ENCODE results near the gene SDC1.
A peak's percentile ranks its signal among the peaks of the same experiment; 100 is the strongest.

DNA sequence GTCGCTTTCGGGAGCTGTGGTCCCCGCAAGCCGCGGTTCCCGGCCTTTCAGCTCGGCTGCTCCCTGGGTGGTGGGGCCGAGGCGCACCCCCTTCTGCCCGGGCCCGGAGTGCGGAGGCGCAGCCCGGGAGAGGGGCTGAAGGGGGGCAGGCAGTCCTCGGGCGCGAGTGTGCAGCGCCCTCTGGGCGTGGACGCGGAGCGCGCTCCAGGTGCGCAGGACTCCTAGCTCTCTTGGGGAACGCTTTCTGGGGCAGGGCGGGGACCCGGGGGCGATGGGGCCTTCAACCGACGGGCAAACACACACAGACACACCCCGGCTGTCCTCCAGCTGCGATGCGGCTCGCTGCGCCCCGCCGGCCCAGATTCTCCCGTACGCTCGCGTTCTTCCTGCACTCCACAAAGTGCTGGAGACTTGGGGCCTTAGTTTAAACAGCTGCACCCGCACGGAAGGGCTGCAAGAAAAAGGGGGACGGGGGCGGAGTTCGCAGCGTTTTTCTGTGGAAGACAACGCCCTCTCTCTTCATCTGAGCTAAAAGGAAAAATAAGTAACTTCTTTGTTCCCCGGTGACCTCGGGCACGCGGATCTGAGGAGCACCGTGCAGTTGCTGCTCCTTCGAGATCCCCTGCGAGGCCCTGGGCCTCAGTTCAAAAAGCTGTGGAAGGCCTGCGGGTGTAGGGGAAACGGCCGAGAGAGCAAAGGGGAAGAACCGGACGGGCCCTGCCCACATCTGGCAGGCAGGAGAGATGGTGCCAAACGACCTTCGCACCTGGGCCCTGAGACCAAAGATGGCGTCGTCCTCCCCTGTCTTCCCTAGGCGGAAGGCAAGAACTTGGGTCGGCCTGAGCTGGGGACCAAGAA, 593 bp upstream of the SDC1 start:
- TF ChIP-seq, protein P1, sequence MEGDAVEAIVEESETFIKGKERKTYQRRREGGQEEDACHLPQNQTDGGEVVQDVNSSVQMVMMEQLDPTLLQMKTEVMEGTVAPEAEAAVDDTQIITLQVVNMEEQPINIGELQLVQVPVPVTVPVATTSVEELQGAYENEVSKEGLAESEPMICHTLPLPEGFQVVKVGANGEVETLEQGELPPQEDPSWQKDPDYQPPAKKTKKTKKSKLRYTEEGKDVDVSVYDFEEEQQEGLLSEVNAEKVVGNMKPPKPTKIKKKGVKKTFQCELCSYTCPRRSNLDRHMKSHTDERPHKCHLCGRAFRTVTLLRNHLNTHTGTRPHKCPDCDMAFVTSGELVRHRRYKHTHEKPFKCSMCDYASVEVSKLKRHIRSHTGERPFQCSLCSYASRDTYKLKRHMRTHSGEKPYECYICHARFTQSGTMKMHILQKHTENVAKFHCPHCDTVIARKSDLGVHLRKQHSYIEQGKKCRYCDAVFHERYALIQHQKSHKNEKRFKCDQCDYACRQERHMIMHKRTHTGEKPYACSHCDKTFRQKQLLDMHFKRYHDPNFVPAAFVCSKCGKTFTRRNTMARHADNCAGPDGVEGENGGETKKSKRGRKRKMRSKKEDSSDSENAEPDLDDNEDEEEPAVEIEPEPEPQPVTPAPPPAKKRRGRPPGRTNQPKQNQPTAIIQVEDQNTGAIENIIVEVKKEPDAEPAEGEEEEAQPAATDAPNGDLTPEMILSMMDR (IDR thresholded peaks at IDR 0.05): peak; percentile 72
- no peak; the same call in 1 of the 2 replicates for TF ChIP-seq RCOR1 (IDR thresholded peaks at IDR 0.05; ENCODE audit: low read length)
- TF ChIP-seq EP300 (IDR thresholded peaks at IDR 0.05; ENCODE audit: borderline replicate concordance in 1 of 2, low read depth in 1 of 2, low read length in 1 of 2): no peak
- peak; percentile 52; the same call in 1 of the 2 replicates for TF ChIP-seq MAX (IDR thresholded peaks at IDR 0.05; ENCODE audit: low read depth)
- TF ChIP-seq MEF2A (IDR thresholded peaks at IDR 0.05; ENCODE audit: borderline replicate concordance, low read depth): no peak
- TF ChIP-seq RAD21 (IDR thresholded peaks at IDR 0.05; ENCODE audit: low read length): peak; percentile 81
- peak; percentile 22; the same call in 1 of the 2 replicates for TF ChIP-seq POLR2AphosphoS5 (IDR thresholded peaks at IDR 0.05; ENCODE audit: low read depth, low read length)
